WTC11 (cell line): ENCODE data around the gene C5orf47. TPM values are rescaled to one million over a fixed set of nuclear protein-coding genes. Genes with fewer than 3 reads are reported as not detected.
"Not testable (repeated sequence)": the region's sequence is repeated elsewhere in the genome, so short reads cannot be mapped to it uniquely, and the experiment has no call there.

Experiments used
- ATAC-seq: fragments of 200-7000 bp; cut with Tn5 transposase; 2 replicates; pipeline ENCODE4 v1.10.0; 2021; ENCODE audit warnings: mild to moderate bottlenecking, moderate library complexity
- CTCF ChIA-PET: fragments of 300-600 bp; sonication (Branson Sonifier 250); formaldehyde crosslinking; loops from one replicate; lab custom pipeline; 2021; ENCODE audit warnings: antibody characterized with exemption; lab: Charles Lee
- POLR2A ChIA-PET: fragments of 350-600 bp; sonication (Branson Sonifier 250); formaldehyde crosslinking; loops from one replicate; lab custom pipeline; 2021; ENCODE audit warnings: antibody characterized with exemption; lab: Charles Lee
- DNase-seq: peaks from one replicate; pipeline ENCODE4 v3.0.0; 2021; ENCODE audit warnings: low spot score
- H3K27ac Mint-ChIP-seq: 2 replicates; pipeline ENCODE4 v1.8.0; 2021; ENCODE audit warnings: mixed read lengths
- H3K27me3 Mint-ChIP-seq: 2 replicates; pipeline ENCODE4 v1.8.0; 2021; ENCODE audit warnings: low read depth, mild to moderate bottlenecking, moderate library complexity, mixed read lengths
- H3K36me3 Mint-ChIP-seq: 2 replicates; pipeline ENCODE4 v1.8.0; 2021; ENCODE audit warnings: mixed read lengths
- H3K4me1 Mint-ChIP-seq: 2 replicates; pipeline ENCODE4 v1.8.0; 2022; ENCODE audit warnings: mixed read lengths
- H3K4me3 Mint-ChIP-seq: 2 replicates; pipeline ENCODE4 v1.8.0; 2021; ENCODE audit warnings: mild to moderate bottlenecking, moderate library complexity, mixed read lengths
- H3K9me3 Mint-ChIP-seq: 2 replicates; pipeline ENCODE4 v1.8.0; 2021; ENCODE audit warnings: mixed read lengths
- ATF1 ChIP-seq: sonication (generic); formaldehyde crosslinking; IDR thresholded peaks from 2 replicates; pipeline ENCODE4 v1.8.1; 2023; ENCODE audit warnings: mild to moderate bottlenecking, moderate library complexity, missing genetic modification reagents
- ZNF671 ChIP-seq: fragments of 250-450 bp; sonication (Bioruptor Pico); IDR thresholded peaks from 2 replicates; pipeline ENCODE4 v1.8.0; 2021; ENCODE audit warnings: mild to moderate bottlenecking
- total RNA-seq: library from RNA; stranded (reverse); gene quantifications from 3 replicates; pipeline ENCODE4 v1.2.3, GENCODE V29; 2021
- TF ChIP-seq, protein P1 (sequence below): sonication (generic); formaldehyde crosslinking; conservative IDR thresholded peaks from 2 replicates; pipeline ENCODE4 v1.8.1; 2023; ENCODE audit warnings: mild to moderate bottlenecking, low read depth, missing genetic modification reagents, moderate library complexity
- TF ChIP-seq, protein P2 (sequence below): sonication (generic); formaldehyde crosslinking; IDR thresholded peaks from 2 replicates; pipeline ENCODE4 v1.8.0; 2022; ENCODE audit warnings: mild to moderate bottlenecking, missing genetic modification reagents
- TF ChIP-seq, protein P3 (sequence below): fragments of 200-600 bp; IDR thresholded peaks from 2 replicates; pipeline ENCODE4 v1.8.0; 2022; ENCODE audit warnings: antibody characterized with exemption
- TF ChIP-seq, protein P4 (sequence below): sonication (generic); formaldehyde crosslinking; IDR thresholded peaks from 2 replicates; pipeline ENCODE4 v1.8.1; 2022; ENCODE audit warnings: missing genetic modification reagents, borderline replicate concordance
- TF ChIP-seq, protein P5 (sequence below): sonication (generic); formaldehyde crosslinking; IDR thresholded peaks from 2 replicates; pipeline ENCODE4 v1.8.0; 2023; ENCODE audit warnings: missing genetic modification reagents, mild to moderate bottlenecking, borderline replicate concordance

The C5orf47 gene
- total RNA-seq, 1 experiment from 2014 or later: 0.09 TPM

DNA sequence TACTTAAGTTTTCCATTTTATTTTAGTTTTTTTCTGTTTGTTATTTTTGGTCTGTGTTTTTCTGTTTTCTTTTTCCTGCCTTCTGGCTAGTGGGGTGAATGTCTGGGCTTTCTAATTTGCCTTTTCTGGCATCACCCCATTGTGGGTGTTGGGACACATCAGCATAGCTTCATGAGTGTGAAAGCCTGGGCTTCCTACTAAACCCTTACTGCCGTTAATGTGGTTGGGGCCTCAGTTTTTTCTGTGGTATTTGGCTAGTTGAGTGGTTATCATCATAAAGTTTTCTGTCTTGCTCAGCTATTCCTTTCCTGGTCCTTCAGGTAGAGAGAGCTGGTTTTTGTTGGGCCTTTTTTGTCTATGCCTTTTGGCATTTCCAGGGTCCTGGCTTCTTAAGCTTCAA, 21.4 kb downstream of the C5orf47 start:
- POLR2A ChIA-PET: interaction anchor here (0.7 kb wide), 1 partner anchor 1827 kb away, joined by 3 read pairs; no protein-coding TSS in a partner anchor
- no peaks in the 10 kb centered on the region for H3K4me1 Mint-ChIP-seq
- TF ChIP-seq ZNF671 (CRISPR knock-in tag): no peak
- TF ChIP-seq, all 79 proteins: peak for 0
- Mint-ChIP-seq H3K27ac (no peak overlapping the region), H3K27me3 (peaks cover 15% of the 10 kb centered on the region), H3K4me3 (no peak overlapping the region), H3K9me3 (peaks cover 4% of the 10 kb centered on the region; the same call in 1 of the 2 replicates), H3K36me3 (peaks cover 3% of the 10 kb centered on the region; the same call in 1 of the 2 replicates)
- ATAC-seq (no peak), DNase-seq (no peak)
- CTCF ChIA-PET: interaction anchor here (0.9 to 2.7 kb wide), 5 partner anchors 10 to 429 kb away, joined by 3 to 12 read pairs (median 4); no protein-coding TSS in a partner anchor

DNA sequence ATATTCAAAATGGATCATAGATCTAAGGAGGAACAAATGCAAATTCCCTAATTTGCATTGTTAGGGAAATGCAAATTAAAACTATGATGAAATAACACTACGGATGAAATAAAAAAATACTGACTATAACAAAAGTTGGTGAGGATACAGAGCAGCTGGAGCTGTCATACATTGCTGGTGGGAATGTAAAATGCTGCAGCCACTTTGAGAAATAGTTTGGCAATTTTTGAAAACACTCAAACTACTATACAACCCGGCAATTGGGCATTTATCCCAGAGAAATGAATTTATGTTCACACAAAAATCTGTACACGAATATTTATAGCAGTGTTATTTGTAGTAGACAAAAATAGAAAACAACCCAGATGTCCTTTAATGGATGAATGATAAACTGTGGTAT, 22.5 kb downstream of the C5orf47 start:
- no peak for DNase-seq
- TF ChIP-seq, protein P1, sequence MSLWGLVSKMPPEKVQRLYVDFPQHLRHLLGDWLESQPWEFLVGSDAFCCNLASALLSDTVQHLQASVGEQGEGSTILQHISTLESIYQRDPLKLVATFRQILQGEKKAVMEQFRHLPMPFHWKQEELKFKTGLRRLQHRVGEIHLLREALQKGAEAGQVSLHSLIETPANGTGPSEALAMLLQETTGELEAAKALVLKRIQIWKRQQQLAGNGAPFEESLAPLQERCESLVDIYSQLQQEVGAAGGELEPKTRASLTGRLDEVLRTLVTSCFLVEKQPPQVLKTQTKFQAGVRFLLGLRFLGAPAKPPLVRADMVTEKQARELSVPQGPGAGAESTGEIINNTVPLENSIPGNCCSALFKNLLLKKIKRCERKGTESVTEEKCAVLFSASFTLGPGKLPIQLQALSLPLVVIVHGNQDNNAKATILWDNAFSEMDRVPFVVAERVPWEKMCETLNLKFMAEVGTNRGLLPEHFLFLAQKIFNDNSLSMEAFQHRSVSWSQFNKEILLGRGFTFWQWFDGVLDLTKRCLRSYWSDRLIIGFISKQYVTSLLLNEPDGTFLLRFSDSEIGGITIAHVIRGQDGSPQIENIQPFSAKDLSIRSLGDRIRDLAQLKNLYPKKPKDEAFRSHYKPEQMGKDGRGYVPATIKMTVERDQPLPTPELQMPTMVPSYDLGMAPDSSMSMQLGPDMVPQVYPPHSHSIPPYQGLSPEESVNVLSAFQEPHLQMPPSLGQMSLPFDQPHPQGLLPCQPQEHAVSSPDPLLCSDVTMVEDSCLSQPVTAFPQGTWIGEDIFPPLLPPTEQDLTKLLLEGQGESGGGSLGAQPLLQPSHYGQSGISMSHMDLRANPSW (CRISPR knock-in tag): no peak
- TF ChIP-seq ATF1 (CRISPR knock-in tag): no peak
- ATAC-seq: no peak
- CTCF ChIA-PET: interaction anchor here (1.2 to 2.7 kb wide), 2 partner anchors 27 to 306 kb away, joined by 4 to 12 read pairs; no protein-coding TSS in a partner anchor
- H3K4me3 Mint-ChIP-seq: no peak overlapping the region
- peaks cover 3% of the 10 kb centered on the region; the same call in 1 of the 2 replicates for H3K36me3 Mint-ChIP-seq
- H3K4me1 Mint-ChIP-seq: no peaks in the 10 kb centered on the region
- H3K27me3 Mint-ChIP-seq: peaks cover 9% of the 10 kb centered on the region
- peaks cover 4% of the 10 kb centered on the region; the same call in 1 of the 2 replicates for H3K9me3 Mint-ChIP-seq
- POLR2A ChIA-PET: no interaction called here
- no peak overlapping the region for H3K27ac Mint-ChIP-seq

DNA sequence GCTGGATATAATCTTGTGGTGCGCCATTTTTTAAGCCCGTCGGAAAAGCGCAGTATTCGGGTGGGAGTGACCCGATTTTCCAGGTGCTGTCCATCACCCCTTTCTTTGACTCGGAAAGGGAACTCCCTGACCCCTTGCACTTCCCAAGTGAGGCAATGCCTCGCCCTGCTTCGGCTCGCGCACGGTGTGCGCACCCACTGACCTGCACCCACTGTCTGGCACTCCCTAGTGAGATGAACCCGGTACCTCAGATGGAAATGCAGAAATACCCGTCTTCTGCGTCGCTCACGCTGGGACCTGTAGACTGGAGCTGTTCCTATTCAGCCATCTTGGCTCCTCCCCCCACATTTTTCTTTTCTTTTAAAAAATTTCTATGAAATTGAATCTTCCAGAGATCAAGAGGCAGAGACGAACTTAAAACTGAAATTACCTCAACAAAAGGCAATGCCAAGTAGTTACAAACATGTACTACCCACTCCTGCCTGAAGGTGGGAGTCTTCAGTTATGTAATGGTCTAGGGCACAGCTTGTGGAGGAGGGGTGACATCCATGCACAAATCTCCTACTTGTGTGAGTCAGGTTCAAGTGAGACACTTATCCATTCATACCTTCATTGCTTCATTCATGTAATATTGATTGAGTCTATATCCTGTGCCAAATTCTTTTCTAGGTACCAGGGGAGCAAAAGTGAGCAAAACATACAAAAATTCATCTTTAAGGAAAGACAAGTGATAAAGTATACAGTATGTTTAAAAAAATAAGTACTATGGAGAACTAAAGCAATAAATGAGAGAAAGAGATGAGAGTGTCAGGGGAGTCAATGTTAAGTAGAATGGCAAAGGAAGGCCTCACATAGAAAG, 31.3 kb downstream of the C5orf47 start:
- Mint-ChIP-seq H3K9me3 (peaks cover 16% of the 10 kb centered on the region), H3K4me3 (peak overlapping the region; percentile 82), H3K36me3 (peaks cover 11% of the 10 kb centered on the region), H3K4me1 (peaks cover 27% of the 10 kb centered on the region), H3K27ac (peak overlapping the region; percentile 17; the same call in 1 of the 2 replicates)
- TF ChIP-seq, protein P2, sequence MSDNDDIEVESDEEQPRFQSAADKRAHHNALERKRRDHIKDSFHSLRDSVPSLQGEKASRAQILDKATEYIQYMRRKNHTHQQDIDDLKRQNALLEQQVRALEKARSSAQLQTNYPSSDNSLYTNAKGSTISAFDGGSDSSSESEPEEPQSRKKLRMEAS (CRISPR knock-in tag): 0 out of 2 replicates have a peak, but pooled peaks have one; percentile 37
- TF ChIP-seq, protein P3, sequence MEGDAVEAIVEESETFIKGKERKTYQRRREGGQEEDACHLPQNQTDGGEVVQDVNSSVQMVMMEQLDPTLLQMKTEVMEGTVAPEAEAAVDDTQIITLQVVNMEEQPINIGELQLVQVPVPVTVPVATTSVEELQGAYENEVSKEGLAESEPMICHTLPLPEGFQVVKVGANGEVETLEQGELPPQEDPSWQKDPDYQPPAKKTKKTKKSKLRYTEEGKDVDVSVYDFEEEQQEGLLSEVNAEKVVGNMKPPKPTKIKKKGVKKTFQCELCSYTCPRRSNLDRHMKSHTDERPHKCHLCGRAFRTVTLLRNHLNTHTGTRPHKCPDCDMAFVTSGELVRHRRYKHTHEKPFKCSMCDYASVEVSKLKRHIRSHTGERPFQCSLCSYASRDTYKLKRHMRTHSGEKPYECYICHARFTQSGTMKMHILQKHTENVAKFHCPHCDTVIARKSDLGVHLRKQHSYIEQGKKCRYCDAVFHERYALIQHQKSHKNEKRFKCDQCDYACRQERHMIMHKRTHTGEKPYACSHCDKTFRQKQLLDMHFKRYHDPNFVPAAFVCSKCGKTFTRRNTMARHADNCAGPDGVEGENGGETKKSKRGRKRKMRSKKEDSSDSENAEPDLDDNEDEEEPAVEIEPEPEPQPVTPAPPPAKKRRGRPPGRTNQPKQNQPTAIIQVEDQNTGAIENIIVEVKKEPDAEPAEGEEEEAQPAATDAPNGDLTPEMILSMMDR: peak; percentile 53
- ATAC-seq (peak; percentile 89), DNase-seq (peak; percentile 61)
- H3K27me3 Mint-ChIP-seq, POLR2A ChIA-PET: not testable (repeated sequence)
- CTCF ChIA-PET: interaction anchor here (0.8 to 2.5 kb wide), 8 partner anchors 10 to 304 kb away, joined by 3 to 22 read pairs (median 4); partner anchors contain the start of gene NSG2

DNA sequence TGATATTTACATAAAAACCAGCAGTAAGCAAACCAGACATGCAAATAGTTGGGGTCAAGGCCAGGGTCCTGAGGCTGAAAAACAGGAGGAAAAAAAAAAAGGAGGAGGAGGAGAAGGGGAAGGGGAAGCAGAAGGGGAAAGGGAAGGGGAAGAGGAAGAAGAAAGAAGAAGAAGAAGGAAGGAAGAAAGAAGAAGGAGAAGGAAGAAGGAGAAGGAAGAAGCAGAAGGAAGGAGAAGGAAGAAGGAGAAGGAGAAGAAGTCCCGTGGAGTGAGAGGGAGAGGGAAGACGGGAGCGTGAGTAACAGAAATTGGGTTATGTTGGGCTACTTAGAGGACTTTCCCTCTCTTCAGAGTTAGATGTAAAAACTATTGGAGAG, 31.9 kb downstream of the C5orf47 start:
- Mint-ChIP-seq H3K36me3 (peaks cover 11% of the 10 kb centered on the region), H3K9me3 (peaks cover 16% of the 10 kb centered on the region), H3K4me1 (peaks cover 27% of the 10 kb centered on the region), H3K4me3 (no peak overlapping the region), H3K27me3 (peaks cover 7% of the 10 kb centered on the region; the same call in 1 of the 2 replicates), H3K27ac (no peak overlapping the region)
- no peak for ATAC-seq
- POLR2A ChIA-PET: no interaction called here
- CTCF ChIA-PET: interaction anchor here (1.0 to 2.5 kb wide), 6 partner anchors 10 to 303 kb away, joined by 3 to 22 read pairs (median 7); partner anchors contain the start of gene NSG2
- DNase-seq: no peak
- TF ChIP-seq, protein P4, sequence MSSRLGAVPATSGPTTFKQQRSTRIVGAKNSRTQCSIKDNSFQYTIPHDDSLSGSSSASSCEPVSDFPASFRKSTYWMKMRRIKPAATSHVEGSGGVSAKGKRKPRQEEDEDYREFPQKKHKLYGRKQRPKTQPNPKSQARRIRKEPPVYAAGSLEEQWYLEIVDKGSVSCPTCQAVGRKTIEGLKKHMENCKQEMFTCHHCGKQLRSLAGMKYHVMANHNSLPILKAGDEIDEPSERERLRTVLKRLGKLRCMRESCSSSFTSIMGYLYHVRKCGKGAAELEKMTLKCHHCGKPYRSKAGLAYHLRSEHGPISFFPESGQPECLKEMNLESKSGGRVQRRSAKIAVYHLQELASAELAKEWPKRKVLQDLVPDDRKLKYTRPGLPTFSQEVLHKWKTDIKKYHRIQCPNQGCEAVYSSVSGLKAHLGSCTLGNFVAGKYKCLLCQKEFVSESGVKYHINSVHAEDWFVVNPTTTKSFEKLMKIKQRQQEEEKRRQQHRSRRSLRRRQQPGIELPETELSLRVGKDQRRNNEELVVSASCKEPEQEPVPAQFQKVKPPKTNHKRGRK (CRISPR knock-in tag): 0 out of 2 replicates have a peak, but pooled peaks have one; percentile 53
- TF ChIP-seq, protein P5, sequence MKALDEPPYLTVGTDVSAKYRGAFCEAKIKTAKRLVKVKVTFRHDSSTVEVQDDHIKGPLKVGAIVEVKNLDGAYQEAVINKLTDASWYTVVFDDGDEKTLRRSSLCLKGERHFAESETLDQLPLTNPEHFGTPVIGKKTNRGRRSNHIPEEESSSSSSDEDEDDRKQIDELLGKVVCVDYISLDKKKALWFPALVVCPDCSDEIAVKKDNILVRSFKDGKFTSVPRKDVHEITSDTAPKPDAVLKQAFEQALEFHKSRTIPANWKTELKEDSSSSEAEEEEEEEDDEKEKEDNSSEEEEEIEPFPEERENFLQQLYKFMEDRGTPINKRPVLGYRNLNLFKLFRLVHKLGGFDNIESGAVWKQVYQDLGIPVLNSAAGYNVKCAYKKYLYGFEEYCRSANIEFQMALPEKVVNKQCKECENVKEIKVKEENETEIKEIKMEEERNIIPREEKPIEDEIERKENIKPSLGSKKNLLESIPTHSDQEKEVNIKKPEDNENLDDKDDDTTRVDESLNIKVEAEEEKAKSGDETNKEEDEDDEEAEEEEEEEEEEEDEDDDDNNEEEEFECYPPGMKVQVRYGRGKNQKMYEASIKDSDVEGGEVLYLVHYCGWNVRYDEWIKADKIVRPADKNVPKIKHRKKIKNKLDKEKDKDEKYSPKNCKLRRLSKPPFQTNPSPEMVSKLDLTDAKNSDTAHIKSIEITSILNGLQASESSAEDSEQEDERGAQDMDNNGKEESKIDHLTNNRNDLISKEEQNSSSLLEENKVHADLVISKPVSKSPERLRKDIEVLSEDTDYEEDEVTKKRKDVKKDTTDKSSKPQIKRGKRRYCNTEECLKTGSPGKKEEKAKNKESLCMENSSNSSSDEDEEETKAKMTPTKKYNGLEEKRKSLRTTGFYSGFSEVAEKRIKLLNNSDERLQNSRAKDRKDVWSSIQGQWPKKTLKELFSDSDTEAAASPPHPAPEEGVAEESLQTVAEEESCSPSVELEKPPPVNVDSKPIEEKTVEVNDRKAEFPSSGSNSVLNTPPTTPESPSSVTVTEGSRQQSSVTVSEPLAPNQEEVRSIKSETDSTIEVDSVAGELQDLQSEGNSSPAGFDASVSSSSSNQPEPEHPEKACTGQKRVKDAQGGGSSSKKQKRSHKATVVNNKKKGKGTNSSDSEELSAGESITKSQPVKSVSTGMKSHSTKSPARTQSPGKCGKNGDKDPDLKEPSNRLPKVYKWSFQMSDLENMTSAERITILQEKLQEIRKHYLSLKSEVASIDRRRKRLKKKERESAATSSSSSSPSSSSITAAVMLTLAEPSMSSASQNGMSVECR (CRISPR knock-in tag): no peak
